ENCODE results near the gene TRUB1.
"Not testable (repeated sequence)": the region's sequence is repeated elsewhere in the genome, so short reads cannot be mapped to it uniquely, and the experiment has no call there.

TRUB1 gene

DNA sequence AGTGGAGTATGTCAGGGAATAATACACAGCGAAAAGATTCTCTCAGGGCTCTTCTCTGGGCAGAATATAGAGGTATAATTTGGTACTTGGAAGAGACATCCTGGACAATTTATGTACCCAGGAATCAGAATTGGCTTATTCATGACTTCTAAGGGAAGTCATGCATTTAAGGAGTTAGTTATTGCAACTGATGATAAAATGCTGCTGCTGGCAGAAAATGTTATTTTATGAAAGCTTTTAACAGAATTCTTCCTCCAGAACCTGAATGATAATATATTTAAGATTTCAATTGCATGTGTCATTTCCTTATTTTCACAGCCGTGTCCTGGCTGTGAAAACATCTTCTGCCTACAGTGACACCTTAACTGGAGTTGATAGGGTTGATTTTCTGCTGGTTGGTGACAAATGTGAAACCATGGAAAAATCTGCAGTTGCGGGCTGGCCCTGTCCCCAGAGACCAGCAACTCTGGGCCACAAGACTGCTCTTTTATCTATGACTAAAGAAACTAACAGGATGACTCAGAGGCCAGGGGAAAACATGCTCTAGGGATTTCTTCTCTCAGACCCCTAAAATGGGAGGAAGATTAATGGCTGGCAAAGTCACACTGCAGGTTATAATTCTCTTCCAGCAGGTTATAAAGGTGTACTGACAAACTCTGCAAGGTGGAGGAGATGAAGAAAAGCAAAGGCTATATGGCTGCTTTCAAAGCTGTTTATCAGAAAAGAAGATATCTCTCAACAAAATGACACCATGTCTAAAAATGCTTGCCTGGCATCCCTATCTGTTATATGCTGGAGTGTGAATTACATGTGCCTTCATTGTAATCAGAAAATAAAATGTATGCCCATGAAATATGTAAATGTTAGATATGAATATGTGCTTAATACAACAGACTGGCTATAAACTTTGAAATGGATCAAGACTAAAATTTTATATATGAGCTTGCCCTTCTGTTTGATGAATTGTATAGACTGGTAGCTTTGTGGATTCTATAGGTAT lies 12.1 kb upstream of the TRUB1 start:
- no peak for DNase-seq

DNA sequence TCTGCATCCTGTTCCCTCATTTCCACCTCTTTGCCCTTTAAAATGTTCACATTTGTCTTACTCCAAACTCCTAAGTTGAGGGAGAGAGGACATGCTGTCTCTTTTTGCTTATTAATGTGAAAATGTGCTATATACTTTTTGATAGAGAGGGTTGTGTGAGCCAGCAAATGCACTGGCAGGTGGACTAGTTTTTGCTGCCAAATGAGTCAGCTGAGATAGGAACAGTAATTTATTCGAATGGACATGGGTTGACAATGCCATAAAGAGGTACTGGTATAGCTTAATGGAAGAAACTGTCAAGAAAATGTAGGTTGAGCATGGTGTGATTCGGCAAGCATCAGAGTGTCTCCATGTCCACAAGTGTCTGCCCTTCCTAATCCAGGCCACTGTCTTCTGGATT lies 9.2 kb upstream of the TRUB1 start:
- no peak for DNase-seq

DNA sequence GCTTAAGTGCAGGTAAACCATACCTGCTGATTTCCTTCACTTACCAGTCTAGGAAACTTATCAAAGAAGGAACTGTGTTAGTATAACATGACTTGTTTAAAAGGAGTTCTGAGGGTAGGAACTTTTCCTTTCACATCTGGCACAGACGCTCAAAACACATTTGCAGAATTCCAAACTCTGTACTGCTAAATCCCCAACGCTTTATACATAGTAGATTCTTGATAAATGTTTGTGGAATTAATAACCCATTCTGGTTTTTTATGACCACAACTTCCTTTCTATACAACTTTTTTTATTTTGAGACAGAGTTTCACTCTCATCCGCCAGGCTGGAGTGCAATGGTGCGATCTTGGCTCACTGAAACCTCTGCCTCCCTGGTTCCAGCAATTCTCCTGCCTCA lies 7.7 kb upstream of the TRUB1 start:
- DNase-seq, result no peak

DNA sequence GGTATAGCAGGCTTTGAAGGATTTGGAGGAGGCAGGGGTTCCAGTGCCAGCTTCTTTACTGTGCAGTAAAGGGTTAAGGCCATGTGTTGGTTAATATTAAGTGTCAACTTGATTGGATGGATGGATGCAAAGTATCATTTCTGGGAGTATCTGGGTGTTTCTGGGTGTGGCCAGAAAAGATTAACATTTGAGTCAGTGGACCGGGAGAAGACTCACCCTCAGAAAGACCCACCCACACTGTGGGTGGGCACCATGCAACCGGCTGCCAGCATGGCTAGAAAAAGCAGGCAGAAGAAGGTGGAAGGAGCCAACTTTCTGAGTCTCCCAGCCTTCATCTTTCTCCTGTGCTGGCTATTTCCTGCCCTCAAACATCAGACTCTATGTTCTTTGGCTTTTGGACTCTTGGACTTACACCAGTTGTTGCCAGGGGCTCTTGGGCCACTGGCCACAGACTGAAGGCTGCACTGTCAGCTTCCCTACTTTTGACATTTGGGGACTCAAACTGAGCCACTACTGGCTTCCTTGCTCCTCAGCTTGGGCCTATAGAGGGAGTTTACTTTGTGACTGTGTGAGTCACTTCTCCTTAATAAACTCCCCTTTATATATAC lies 6.8 kb upstream of the TRUB1 start:
- DNase-seq, result no peak

DNA sequence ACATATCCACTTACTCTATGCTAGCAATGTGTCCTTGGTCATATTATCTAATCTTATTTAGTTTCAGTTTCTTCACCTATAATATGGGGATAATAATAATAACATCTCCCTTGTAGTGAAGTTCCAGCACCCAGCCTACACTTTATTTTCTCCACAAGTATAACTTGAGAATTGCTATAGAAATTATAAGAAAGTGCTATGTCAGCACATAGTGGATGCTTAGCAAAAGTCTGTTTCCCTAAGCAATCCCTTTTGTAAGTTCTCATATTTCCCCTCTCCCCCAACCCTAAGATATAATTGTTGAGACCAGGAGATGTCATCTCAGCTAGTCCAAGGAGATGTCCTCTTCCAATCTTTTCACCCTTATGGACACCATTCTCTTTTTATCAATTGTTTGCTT lies 5.8 kb upstream of the TRUB1 start:
- no peak for DNase-seq

DNA sequence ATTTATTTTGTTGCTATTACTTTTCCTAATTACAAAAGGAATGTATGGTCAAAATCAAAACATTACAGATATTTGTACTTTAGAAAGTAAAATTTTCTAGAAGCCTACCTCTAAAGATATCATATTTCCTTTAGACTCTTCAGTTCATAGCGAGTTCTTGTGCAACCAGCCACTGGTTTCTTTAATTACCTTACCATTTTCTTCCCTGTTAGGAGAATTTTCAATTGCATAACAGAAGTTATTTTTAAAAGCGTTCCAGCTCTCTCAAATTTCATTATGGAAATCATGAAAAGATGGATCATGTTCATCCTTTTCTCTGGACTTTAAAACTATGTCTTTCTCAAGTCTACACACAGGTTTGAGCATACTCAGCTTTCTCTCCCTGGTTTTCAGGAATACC lies 5.0 kb upstream of the TRUB1 start:
- DNase-seq, result no peak

DNA sequence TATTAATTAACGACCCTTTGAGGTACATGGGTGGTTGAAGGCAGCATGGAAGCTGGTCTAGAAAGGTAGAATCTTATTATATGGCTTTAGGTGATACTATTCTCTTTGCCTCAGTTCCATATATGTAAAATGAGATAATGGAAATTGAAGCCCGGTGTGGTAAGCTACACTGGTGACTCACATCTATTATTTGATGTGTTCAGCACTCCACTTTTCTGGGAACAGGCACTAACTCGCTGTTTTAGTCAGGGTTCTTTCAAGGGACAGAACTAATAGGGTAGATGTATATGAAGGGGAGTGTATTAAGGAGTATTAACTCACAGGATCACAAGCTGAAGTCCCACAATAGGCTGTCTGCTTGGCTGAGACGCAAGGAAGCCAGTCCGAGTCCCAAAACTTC lies 4.4 kb upstream of the TRUB1 start:
- no peak for DNase-seq

DNA sequence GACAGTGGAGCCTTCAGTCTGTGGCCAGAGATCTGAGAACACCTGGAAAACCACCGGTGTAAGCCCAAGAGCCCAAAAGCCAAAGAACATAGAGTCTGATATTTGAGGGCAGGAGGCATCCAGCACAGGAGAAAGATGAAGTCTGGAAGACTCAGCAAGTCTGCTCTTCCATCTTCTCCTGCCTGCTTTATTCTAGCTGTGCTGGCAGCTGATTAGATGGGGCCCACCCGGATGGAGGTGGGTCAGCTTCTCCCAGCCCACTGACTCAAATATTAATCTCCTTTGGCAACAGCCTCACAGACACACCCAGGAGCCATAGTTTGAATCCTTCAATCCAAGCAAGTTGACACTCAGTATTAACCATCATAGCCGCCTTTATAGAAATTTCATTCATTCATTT lies 4.0 kb upstream of the TRUB1 start:
- DNase-seq, result not testable (repeated sequence)

DNA sequence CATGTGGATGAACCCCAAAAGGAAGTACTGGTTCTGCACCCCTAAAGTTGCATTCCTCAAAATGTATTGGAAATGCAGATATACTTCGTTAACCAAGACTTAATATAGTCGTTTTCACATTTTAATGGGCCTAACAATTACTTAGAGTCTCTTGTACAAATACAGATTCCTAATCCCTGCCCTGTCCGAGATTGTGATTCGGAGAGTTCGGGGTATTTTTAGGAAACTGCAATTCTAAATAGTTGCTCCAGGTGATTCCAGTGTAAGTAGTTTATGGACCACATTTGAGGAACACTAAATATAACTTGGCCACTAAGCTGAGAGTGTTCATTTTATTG lies 830 bp downstream of the TRUB1 start:
- DNase-seq, result no peak

DNA sequence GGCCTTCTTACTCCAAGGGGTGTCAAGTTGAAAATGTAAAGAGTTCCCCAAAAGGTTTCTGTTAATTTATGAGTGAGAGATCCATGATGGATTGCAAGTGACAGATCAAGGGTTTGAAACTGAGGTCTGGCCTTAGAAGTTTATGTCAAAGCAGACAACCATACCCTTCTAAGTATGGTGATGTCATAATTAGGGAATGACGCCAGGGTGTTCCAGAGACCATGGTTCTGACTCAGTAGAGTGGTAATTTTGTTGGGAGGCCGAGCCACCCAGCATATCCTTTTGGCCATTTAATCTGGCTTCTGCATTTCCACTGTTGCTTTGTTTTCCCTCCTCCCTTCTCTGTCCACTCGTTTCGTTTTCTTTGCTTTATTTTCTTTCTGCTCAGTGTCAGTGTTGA lies 2.7 kb downstream of the TRUB1 start:
- no peak for DNase-seq

DNA sequence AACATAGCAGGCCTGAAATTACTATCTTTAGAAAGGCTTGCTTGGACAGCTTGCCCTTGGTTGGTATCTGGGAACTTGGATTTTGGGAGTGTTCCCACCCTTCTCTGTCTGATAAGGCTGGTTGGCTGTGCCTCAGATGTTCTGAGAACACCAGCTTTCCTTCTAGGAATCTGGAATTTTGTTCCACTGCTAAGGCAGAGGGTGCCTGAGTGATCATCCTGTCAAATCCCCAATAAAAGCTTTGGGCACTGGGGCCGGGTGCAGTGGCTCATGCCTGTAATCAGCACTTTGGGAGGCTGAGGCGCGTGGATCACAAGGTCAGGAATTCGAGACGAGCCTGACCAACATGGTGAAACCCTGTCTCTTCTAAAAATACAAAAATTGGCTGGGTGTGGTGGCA lies 5.0 kb downstream of the TRUB1 start:
- DNase-seq, result no peak

DNA sequence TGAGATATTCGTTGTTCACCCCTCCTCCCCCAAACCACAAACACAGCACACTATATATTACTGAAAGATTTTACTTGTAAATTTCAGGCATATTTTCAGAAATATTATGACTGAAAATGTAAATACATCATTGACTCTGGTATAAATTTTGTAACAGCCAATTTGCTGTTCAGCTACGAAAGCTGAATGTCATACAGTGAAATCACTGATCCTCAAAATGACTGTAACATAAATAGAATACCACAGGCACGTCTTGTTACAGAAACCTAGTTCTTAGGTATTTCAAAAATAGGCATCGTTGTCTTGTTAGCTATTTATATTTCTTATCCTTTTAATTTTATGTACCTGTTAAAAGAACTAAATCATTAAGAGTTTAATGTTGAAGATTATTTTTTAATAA lies 15.1 kb downstream of the TRUB1 start:
- no peak for DNase-seq

DNA sequence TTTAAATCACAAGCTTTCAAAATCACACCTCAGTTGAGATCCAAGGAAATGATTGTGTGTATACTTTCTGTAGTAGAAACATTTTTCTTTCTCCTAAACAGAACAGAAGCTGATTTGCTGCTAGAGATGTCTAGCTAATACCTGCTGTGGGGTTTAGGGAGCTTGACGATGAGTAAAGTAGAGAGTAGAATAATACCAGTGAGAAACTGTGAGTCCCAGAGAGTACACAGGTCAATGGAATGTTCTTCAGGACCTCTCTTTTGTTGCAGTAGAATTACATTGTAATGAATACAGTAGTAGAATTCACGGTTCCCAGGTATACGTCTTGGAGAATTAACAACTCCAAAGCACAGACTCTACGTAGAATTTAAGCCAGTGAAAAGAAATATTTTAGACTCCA lies 18.0 kb downstream of the TRUB1 start:
- DNase-seq, result no peak

DNA sequence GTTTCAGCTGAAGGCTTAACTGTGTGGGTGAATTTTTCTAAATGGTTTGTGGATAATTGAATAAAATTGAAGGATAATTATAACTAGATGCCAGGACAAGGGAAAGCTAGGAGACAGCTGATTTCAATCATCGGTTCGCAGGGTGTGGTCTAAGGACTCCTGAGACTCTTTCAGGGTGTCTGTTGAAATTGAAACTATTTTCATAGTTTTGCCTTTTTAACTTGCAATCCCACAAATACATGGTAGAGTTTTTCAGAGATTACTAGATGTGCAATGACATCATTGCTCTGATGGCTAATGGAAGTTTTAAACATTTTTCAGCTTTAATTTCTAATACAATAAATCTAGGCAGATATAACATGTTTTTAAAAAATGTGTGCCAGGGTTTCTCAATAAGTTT lies 18.5 kb downstream of the TRUB1 start:
- no peak for DNase-seq

DNA sequence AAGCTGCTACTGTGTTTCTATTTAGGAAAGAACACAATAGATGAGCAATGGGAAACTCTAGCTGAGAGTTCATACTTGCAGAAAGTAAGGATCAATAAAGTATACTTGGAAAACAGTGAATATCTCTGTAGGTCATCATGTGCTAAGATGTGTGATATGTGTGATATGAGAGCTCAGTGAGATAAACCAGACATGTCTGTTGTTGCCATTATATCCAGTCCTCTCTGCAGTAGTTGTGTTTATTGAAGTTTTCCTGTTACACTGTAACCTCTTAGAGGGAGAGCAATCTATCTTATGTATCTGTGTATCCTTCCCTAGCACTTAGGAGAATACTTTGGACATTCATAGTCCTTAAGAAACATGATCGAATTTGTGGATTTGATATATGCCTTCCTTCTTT lies 19.1 kb downstream of the TRUB1 start:
- DNase-seq, result no peak

DNA sequence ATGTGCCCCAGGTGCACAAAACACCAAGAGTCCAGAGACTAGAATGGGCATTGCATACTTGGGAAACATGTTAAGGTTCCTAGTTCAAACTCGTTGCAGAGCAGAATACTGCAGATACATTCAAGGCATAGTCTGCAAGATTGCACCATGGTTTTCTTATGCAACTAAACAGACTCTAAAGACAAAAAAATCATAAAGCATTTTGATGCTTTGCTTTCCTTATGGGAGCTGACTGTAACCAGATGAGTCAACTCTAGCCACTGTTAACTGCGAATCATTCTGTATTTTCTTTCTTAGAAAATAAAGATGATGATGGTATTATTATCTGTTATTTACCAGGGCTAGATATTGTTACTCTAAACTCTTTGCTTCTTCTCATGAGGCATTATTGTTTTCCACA lies 19.7 kb downstream of the TRUB1 start:
- DNase-seq, result no peak

DNA sequence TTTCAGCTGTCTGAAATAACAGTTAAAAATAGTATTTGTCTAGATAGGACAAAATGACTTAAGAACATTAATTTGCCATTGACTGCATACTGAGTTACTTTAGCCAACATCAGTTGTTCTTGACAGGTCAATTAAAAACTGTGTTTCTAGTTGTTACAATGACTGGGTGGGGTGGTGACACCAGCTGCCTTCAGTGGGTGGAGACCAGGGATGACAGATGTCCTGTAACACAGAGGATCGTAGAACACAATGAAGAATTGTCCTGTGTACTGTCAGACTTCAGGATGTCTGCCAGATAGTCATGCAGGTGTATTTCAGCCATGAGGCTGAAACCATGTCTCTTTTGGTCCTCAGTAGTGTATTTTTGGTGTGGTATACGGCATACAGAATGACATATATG lies 24.4 kb downstream of the TRUB1 start:
- peak; percentile 1 for DNase-seq

DNA sequence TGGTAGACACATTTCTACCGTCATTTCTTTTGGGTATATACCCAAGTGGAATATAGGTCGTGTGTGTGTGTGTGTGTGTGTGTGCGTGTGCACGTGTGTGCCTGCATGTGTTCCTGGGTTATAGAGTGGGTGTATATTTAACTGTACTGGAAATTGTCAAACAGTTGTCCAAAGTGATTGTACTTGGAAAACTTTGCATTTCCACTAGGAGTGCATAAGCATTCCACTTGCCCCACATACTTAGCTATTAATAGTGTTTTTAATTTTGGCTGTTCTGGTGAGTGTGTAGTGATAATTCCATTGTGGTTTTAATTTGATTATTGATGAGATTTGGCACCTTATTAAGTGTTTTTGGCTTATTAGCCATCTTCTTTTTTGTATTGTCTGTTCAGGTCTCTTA lies 25.9 kb downstream of the TRUB1 start:
- no peak for DNase-seq

DNA sequence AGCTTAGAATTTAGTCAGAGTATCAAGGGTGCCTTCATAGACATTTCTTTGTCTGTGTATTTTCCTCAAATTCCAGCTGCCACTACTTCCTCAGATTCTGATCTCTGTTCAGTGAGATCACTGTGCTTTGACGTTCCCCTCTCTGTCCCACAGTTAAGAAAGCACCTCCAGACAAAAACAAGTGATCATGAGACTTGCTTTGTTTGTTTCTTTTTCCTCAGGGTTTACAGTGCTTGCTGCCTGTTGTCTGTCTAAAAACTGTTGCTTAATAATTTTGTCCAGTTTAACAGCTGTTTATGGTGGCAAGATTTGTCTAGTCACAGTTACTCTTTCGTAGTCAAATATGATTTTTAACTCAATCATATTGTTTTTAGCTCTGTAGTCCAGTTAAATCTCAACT lies 29.1 kb downstream of the TRUB1 start:
- no peak for DNase-seq

DNA sequence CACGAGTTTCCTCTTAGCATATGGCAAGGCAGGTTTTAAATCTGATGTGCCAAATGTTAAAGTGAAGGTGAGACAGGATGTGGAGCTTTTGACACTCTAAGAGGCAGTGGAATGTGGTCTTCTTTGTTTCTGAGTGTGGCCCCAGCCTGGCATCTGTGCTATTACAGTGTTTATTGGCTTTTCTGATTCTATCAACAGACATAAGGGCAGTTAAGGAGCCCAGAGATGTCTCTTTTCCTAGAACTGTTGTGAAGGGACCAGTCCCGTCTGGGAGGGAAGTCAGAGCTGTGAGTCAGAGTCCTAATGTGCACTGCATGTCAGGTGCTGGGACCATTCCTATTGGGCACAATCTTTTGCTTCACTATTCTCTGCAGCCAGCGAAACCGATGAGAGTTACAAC lies 32.5 kb downstream of the TRUB1 start:
- peak; percentile 7 for DNase-seq

DNA sequence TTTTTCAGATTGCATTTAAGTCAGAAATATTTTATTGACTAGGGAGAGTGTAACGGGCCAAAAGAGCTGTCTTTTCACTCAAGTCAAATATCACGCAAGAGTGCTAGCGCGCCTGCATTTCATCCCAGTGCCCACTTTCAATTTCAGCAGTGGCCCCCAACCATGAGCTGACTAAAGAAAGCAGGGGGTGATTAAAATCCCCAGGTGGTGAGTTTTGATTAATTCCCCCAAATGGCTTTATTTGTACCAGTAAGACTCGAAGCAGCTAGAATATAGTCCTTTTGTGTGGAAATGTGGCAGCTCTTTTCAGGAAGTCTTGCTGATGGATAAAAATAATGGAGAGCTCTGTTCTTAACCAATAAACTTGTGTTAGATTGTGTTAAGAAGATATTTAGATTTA lies 35.3 kb downstream of the TRUB1 start:
- no peak for DNase-seq

DNA sequence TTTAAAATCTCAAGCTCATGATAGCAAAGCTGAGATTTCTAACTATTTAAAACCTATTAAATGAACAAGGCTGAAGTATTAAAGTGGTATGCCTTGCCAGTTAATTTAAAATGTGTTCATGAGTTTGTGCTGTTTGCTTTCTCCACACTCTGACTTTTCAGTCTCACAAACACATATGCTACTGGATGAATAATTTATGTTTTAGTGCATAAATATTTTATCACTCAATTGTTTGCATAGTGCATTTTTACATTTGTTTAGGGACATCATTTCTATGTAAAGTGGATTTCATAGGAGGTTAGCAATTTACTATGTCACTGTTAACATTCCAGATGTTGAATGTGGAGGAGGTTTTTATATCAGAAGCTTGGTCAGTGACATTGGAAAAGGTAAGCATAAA lies 36.0 kb downstream of the TRUB1 start:
- no peak for DNase-seq

DNA sequence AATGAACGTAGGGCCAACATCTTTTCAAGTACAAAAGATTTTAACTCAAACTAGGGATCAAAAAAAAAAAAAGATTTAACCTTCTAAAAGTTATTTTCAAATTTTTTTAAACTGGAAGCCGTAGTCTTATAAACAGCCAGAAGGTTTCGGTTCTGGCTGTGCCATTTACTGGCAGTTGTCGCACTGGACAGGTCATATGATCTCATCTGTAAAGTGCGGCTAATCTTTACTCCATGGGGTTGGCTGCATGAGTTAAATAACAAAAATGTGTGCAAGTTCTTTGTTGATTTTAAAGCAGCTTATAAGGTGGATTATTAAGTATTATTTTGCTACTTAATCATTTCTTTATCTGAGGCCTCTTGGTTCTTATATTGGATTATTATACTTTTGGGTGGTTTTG lies 36.6 kb downstream of the TRUB1 start:
- DNase-seq, result no peak

DNA sequence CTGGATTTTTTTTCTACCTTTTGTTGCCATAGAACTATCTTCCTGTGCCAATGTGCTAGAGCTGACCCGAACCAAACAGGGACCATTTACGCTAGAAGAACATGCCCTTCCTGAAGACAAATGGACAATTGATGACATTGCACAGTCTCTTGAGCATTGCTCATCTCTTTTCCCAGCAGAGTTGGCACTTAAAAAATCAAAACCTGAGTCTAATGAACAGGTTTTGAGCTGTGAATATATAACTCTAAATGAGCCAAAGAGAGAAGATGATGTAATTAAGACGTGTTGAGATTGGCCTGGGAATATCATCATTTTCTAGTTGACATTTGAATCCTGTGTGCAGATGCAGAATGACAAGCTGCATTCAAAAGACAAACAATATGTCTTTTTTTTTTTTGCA lies 37.1 kb downstream of the TRUB1 start:
- DNase-seq, result no peak

DNA sequence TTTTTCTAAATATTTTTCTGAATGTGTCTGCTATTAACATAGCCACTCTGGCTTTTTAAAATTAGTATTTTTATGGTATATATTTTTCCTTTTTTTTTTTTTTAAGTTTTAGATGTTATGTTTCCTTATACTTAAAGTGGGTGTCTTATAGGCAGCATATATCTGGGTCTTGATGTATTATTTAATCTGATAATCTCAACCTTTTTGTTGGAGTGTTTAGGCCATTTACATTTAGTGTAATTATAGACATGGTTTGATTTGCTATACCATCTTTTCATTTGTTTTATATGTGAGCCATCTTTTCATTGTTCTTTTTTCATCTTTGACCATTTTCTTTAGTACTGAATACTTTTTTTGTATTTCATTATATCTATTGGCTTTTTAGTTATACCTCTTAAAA lies 45.0 kb downstream of the TRUB1 start:
- DNase-seq, result no peak

Data from NCI-H69 (cell line).